ENCODE measurements around the gene ANKRD27. TPM values are rescaled to one million over a fixed set of nuclear protein-coding genes. Genes with fewer than 3 reads are reported as not detected.

Gene ANKRD27
- total RNA-seq, 1 donor from 2014 or later, result 37.0 TPM

DNA sequence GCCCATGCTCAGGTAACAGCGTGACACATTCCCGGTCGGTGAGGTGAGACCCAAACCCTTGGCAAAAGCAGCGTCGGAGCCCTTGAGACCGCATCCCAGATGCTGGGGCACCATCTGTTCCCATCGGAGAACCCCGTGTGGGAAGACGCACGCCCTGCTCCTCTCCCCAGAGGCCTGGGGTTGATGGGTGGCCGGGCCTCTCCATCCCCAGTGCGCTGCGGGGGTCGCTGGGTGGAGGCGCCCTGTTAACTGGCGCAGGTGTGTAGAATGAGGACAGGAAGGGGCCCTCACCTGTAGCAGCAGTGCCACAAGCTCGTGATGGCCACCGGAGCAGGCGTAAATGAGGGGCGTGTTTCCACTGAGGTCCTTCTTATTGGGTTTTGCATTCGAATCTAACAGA lies 69.4 kb downstream of the ANKRD27 start:
- TF ChIP-seq, protein P1, sequence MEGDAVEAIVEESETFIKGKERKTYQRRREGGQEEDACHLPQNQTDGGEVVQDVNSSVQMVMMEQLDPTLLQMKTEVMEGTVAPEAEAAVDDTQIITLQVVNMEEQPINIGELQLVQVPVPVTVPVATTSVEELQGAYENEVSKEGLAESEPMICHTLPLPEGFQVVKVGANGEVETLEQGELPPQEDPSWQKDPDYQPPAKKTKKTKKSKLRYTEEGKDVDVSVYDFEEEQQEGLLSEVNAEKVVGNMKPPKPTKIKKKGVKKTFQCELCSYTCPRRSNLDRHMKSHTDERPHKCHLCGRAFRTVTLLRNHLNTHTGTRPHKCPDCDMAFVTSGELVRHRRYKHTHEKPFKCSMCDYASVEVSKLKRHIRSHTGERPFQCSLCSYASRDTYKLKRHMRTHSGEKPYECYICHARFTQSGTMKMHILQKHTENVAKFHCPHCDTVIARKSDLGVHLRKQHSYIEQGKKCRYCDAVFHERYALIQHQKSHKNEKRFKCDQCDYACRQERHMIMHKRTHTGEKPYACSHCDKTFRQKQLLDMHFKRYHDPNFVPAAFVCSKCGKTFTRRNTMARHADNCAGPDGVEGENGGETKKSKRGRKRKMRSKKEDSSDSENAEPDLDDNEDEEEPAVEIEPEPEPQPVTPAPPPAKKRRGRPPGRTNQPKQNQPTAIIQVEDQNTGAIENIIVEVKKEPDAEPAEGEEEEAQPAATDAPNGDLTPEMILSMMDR (conservative IDR thresholded peaks at IDR 0.05), result no peak

GRCh38 chr19:32603961-32604360 lies 71.0 kb downstream of the ANKRD27 start:
- DNase-seq (ENCODE audit: extremely low spot score, unreplicated experiment), result no peak
- H3K4me3 Mint-ChIP-seq, result no peak overlapping the region
- peaks cover 14% of the 10 kb centered on the region for H3K36me3 Mint-ChIP-seq
- no peaks in the 10 kb centered on the region for H3K9me3 Mint-ChIP-seq
- no peak overlapping the region for H3K27ac Mint-ChIP-seq
- no peaks in the 10 kb centered on the region for H3K4me1 Mint-ChIP-seq (ENCODE audit: unreplicated experiment)
- no peaks in the 10 kb centered on the region for H3K27me3 Mint-ChIP-seq
- TF ChIP-seq, protein P1 (conservative IDR thresholded peaks at IDR 0.05), result no peak

More for the DNA sequence above, 69.4 kb downstream of the ANKRD27 start:
- no peak for DNase-seq (ENCODE audit: extremely low spot score, unreplicated experiment)
- H3K4me3 Mint-ChIP-seq, result no peak overlapping the region
- H3K36me3 Mint-ChIP-seq, result peaks cover 12% of the 10 kb centered on the region
- H3K27me3 Mint-ChIP-seq, result no peaks in the 10 kb centered on the region
- H3K9me3 Mint-ChIP-seq, result no peaks in the 10 kb centered on the region
- no peaks in the 10 kb centered on the region for H3K4me1 Mint-ChIP-seq (ENCODE audit: unreplicated experiment)
- H3K27ac Mint-ChIP-seq, result no peak overlapping the region

DNA sequence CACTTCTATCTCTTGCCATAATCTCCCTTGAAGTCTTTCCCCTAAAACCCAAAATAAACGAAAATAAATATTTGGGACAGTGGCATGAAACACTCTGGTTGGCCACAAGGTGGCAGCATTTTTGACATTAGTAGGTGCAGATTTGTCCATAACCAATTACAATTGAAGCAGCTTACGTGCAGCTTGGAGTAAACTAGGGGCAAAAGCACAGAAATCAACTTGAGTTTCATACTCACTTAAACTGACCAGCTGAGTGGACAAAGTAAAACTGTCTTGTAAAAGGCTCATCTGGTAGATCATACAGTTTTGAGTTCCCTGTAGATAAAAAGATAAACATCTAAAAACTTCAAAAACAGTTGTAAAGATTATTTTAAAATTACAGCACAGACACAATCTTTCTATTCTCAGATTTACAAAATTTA lies 75.2 kb downstream of the ANKRD27 start:
- H3K9me3 Mint-ChIP-seq, result no peaks in the 10 kb centered on the region
- TF ChIP-seq, protein P1 (conservative IDR thresholded peaks at IDR 0.05), result peak; percentile 92
- H3K4me3 Mint-ChIP-seq, result no peak overlapping the region
- H3K27ac Mint-ChIP-seq, result no peak overlapping the region
- no peak for DNase-seq (ENCODE audit: extremely low spot score, unreplicated experiment)
- H3K36me3 Mint-ChIP-seq, result peaks cover 12% of the 10 kb centered on the region
- H3K27me3 Mint-ChIP-seq, result no peaks in the 10 kb centered on the region
- H3K4me1 Mint-ChIP-seq (ENCODE audit: unreplicated experiment), result no peaks in the 10 kb centered on the region

DNA sequence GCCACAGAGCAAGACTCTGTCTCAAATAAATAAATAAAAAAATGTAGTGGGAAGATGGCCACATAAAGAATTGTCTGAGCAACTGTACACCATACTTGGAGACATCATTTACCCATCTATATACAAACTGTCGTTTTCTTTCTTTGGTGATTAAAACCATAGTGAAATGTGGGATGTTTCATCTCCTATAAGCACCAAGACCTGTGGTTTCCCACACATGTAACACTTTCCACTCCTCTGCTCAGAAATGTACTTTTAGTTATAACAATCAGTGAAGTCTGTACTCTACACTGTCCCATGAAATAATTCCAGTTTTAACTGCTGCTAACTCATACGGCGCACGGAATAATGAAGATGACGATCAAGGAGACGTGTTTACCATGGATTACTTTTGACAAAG lies 75.7 kb downstream of the ANKRD27 start:
- Mint-ChIP-seq H3K4me1 (ENCODE audit: unreplicated experiment) (no peaks in the 10 kb centered on the region), H3K4me3 (no peak overlapping the region), H3K27ac (no peak overlapping the region), H3K27me3 (no peaks in the 10 kb centered on the region), H3K36me3 (peaks cover 16% of the 10 kb centered on the region), H3K9me3 (no peaks in the 10 kb centered on the region)
- TF ChIP-seq, protein P1 (conservative IDR thresholded peaks at IDR 0.05), result no peak
- DNase-seq (ENCODE audit: extremely low spot score, unreplicated experiment), result no peak

DNA sequence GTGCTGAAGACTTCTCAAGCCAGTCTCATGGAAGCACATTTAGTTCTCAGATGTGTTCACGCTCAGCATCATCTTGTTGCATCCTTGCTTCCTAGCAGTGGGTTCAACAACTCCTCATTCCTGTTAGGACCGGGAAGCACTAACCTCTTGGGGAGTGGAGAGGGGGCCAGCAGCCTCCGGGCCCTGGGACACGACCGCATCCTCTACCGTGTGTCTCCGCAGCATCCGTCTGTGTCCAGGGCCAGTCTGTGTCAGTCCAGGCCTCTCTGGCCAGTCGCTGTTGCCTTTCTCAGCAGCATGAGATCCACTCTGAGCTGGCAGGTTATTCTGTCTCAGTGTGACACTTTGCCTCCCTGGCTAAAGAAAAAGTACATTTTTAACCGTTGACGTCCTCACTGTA lies 77.0 kb downstream of the ANKRD27 start:
- H3K4me3 Mint-ChIP-seq, result no peak overlapping the region
- TF ChIP-seq, protein P1 (conservative IDR thresholded peaks at IDR 0.05), result no peak
- H3K27ac Mint-ChIP-seq, result no peak overlapping the region
- no peaks in the 10 kb centered on the region for H3K27me3 Mint-ChIP-seq
- H3K36me3 Mint-ChIP-seq, result peaks cover 24% of the 10 kb centered on the region
- no peaks in the 10 kb centered on the region for H3K9me3 Mint-ChIP-seq
- peak; percentile 16 for DNase-seq (ENCODE audit: extremely low spot score, unreplicated experiment)
- H3K4me1 Mint-ChIP-seq (ENCODE audit: unreplicated experiment), result no peaks in the 10 kb centered on the region

DNA sequence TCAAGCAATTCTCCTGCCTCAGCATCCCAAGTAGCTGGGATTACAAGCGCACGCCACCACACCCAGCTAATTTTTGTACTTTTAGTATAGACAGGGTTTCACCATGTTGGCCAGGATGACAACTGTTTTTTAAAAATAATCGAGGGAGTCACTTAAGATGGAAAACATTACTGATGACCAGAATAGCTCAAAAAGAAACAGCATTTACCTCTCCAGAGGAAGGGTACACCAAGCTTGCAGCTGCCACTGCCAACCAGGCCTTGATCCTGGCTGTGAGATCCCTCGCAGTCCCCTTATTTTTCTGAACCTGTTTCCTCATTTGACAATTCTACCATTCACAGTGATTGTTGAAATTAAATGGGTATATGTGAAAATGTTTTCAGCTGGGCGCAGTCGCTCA lies 79.5 kb downstream of the ANKRD27 start:
- H3K27ac Mint-ChIP-seq, result no peak overlapping the region
- H3K9me3 Mint-ChIP-seq, result no peaks in the 10 kb centered on the region
- H3K4me1 Mint-ChIP-seq (ENCODE audit: unreplicated experiment), result no peaks in the 10 kb centered on the region
- H3K4me3 Mint-ChIP-seq, result no peak overlapping the region
- no peaks in the 10 kb centered on the region for H3K27me3 Mint-ChIP-seq
- TF ChIP-seq, protein P1 (conservative IDR thresholded peaks at IDR 0.05), result no peak
- peaks cover 34% of the 10 kb centered on the region for H3K36me3 Mint-ChIP-seq
- DNase-seq (ENCODE audit: extremely low spot score, unreplicated experiment), result peak; percentile 29

Data from type B pancreatic cell (in vitro differentiated cells).